SH-SY5Y (cell line): Measurements from ENCODE around the gene OS9.

Experiments
- GATA2 ChIP-seq: IDR thresholded peaks from 2 replicates; pipeline ENCODE4 v1.6.1; 2011; ENCODE audit warnings: mild to moderate bottlenecking, low read depth, low read length
- GATA3 ChIP-seq: IDR thresholded peaks from 2 replicates; pipeline ENCODE4 v1.6.1; 2011; ENCODE audit warnings: low read depth, mild to moderate bottlenecking, low read length, moderate library complexity

DNA sequence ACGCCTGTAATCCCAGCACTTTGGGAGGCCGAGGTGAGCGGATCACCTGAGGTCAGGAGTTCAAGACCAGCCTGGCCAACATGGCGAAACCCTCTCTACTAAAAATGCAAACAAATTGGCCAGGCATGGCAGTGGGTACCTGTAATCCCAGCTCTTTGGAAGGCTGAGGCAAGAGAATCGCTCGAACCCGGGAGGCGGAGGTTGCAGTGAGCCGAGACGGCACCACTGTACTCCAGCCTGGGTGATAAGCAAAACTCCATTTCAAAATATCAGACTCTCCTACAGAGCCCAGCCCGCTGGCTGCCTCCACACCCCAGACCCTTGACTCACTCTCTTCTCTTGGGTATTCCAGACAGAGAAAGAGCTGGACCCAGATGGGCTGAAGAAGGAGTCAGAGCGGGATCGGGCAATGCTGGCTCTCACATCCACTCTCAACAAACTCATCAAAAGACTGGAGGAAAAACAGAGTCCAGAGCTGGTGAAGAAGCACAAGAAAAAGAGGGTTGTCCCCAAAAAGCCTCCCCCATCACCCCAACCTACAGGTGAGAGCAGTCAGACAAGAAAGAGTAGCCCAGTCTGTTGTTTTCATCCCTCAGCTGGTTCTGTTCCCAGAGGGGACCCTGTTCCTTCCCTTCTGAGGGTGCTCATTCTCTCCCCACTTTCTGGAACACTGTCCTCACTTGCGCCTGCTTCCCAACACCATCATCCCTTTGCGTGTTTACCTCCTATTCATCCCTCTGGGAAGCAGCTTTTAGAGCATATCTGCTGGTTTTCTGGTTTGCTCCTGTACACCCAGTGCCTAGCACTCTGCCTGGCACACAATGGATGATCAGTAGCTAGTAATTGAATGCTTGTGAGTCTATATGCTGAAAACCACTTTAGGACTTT lies 25.0 kb downstream of the OS9 start:
- TF ChIP-seq GATA2 = no peak
- no peak for TF ChIP-seq GATA3
